Urothelium cell line (cell line): Measurements from ENCODE around the gene HDAC4.
"Not testable (repeated sequence)": the region's sequence is repeated elsewhere in the genome, so short reads cannot be mapped to it uniquely, and the experiment has no call there.

Source experiments
- DNase-seq: peaks from one replicate; pipeline ENCODE4 v3.0.0; 2011; ENCODE audit warnings: low spot score, mixed read lengths
- FAIRE-seq: peaks from 2 replicates; lab custom pipeline; 2011; peaks lifted over from hg19 to GRCh38; lab: Jason Lieb, UNC

HDAC4 gene

DNA sequence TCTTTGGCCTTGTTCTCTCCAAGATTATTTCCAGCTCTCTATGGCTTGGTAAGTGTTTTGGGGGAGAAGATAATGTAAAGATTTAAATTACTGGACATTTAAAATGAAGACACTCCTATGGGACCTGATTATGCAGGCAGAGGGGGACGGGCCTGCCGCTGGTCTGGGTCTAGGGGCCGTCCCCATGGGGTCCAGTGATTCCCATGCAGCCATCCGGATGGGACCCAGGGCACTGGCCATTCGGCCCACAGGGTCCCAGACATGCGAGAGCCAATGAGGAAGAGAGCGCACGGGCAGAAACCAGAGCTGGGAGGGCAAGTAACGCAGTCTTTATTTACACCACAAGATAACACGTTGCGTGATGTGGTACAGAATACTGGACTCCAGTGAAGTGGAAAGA, 353.0 kb downstream of the HDAC4 start:
- DNase-seq (no peak), FAIRE-seq (no peak)

GRCh38 chr2:239047420-239047819, 353.4 kb downstream of the HDAC4 start:
- no peak for FAIRE-seq
- no peak for DNase-seq

DNA sequence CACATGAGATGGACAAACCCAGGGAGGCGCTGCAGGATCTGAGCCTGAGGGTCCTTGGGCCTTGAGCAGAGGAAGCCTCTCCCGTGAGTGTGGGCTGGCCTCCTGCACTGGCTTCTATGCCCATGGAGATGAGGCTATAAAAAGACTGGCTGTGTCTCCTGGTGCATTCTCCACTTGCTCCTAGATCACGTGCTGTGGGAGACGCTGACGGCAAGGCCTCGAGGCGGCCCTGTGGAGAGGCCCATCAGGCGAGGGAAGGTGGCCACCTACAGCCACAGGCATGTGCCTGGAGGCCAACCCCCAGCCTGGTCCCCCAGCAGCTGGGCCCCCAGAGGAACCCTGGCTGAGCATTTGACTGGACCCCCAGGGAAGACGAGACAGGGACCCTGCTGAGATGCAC, 354.0 kb downstream of the HDAC4 start:
- DNase-seq (no peak), FAIRE-seq (no peak)

GRCh38 chr2:239044336-239044735, 356.5 kb downstream of the HDAC4 start:
- DNase-seq (no peak), FAIRE-seq (no peak)

- FAIRE-seq (no peak), DNase-seq (no peak)
These were observed 357.5 kb downstream of the HDAC4 start for GRCh38 chr2:239043326-239043725.

DNA sequence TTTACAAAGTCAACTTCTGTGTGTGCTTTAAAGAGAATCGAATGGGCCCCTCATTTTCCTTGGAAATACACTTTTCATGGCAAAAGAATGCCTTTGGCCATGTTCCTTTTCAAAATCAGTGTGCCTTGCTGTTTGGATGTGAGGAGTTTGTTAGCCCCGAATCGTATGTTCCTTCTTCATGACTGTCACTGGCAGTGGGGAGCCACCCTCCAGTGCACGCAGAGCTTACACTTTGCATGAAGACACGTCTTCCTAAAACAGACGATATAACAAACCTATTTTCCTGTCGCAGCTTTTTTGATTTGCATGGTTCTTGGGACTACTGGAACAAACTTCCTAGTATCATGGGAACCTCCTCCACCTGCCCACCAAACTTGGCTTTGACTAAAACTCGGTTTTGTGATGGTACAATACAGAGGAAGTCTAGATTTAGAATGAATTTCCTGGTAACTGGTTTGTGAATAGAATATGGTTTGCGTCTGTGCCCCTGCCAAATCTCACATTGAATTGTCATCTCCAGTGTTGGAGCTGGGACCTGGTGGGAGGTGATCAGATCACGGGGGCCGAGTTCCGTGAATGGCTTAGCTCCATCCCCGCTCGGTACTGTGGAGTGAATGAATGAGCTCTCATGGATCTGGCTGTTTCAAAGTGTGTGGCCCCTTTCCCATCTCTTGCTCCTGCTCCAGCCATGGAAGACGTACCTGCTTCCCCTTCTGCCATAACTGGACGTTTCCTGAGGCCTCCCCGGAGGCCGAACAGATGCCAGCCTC, 358.1 kb downstream of the HDAC4 start:
- DNase-seq (no peak), FAIRE-seq (no peak)

DNA sequence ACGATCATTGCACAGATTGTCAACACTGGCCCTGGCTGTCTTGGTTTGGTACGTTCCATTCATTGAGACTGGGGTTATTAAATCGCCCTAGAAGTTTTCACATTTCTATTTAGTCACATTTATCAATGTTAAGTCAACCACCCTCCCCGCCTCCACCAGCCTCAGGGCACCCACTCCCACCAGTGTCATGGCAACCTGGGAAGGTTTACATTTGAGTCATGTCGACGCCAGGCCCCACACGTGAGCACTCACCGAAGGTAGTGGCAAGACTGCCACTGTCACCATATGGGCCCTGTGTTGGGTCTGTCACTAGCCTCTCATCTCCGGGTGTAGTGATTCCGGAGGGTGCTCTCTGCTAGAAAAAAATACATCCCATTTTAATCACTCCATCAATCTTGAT, 358.8 kb downstream of the HDAC4 start:
- DNase-seq = no peak
- no peak for FAIRE-seq

DNA sequence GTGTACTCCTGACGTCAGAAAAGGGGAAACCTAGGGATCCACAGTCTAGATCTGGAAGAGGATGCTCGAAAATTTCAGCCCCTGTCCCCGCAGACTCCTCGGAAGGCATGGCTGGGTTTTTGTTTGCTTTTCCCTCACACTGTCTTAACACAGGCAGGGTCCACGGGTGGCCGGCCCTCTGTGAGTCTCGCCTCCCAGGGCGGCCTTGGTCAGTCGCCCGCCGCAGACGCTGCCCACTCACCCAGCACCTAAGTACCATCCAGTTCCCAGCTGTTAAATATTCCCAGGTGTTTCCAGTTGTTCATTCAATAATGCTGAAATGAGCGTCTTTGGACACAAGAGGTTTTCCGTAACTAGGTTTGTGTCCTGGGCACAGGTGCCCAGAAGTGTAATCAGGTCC, 359.8 kb downstream of the HDAC4 start:
- no peak for FAIRE-seq

GRCh38 chr2:239040152-239040761, 360.6 kb downstream of the HDAC4 start:
- DNase-seq (no peak), FAIRE-seq (no peak)

More for the DNA sequence above, 359.8 kb downstream of the HDAC4 start:
- DNase-seq = no peak

- no peak for FAIRE-seq
These were observed 361.4 kb downstream of the HDAC4 start for GRCh38 chr2:239039479-239039861.

DNA sequence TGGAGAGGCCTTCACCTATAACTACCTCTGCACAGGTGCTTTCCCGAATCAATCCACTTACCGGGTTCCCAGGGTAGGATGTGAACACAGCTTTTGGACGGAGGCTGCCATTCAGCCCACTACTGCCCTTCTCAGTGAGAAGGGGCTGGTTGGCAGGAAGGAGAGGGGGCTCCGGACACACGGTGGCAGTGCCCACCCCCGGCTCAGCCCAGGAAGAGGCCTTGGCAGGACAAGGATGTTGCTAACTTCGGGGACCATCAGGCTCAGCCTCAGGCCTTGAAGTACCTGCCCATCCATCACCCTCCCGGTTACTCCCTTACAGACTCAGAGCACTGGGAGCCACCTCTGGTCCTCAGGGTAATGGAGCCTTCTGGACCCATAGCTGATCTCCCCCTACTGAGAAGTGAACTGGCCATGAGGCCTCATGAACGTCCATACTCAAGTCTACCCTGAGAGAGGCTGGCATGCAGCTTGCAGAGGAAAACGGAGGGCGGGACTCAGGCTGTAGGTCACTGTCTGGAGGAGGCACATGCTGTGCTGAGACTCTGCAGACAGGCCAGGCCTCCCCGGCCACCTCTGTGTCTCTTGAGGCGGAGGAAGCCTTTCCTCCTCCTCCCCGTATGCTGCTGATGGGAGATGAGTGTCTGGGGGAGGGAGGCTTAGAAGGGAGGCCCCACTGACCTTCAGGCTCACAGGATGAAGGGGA, 361.9 kb downstream of the HDAC4 start:
- FAIRE-seq (no peak), DNase-seq (no peak)

More at GRCh38 chr2:239039479-239039861, 361.4 kb downstream of the HDAC4 start:
- DNase-seq = no peak

DNA sequence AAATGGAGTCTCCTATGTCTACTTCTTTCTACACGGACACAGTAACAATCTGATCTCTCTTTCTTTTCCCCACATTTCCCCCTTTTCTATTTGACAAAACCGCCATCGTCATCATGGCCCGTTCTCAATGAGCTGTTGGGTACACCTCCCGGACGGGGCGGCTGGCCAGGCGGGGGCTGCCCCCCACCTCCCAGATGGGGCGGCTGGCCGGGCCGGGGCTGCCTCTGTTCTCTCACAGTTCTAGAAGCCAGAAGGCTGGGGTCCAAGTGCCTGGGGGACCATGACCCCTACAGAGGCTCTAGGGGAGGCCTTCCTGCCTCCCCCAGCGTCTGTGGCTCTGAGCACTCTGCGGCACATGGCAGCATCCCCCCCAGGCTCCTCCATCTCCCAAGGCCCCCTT, 362.5 kb downstream of the HDAC4 start:
- FAIRE-seq, DNase-seq: not testable (repeated sequence)

GRCh38 chr2:239037559-239037910, 363.3 kb downstream of the HDAC4 start:
- FAIRE-seq (no peak), DNase-seq (no peak)

- DNase-seq (no peak), FAIRE-seq (no peak)
These were observed 363.8 kb downstream of the HDAC4 start for GRCh38 chr2:239036819-239037558.

DNA sequence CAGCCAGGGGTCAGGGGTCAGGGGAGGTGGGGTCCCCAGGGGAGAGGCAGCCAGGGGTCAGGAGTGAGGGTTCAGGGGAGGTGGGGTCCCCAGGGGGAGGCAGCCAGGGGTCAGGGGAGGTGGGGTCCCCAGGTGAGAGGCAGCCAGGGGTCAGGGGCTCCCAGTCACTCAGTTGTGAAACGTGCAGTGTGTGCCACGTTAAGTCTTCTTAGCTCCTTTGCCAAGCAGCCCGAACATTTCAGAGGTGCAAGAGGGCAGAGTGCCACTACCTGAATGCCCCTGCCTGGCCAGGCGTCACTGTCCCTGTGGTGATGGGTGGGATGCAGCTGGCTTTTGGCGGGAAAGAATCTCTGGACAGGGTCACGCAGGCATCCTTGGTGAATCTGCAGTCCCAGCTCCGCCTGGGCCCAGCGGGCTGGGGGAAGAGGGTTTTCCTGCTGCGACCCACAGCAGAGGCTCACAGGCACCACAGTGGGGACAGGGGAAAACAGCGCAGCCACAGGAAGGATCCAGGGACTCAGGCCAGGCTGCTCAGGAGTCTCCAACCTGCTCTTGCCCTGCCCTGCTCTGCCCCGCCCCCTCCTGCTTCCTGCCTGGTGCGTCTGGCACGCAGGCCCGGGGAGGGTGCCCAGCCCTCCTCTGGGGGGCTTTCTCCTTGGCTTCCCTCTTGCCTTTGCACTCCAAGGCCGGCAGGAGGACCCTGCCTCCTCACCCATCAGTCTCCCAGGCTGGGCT, 364.7 kb downstream of the HDAC4 start:
- no peak for DNase-seq
- FAIRE-seq = no peak

DNA sequence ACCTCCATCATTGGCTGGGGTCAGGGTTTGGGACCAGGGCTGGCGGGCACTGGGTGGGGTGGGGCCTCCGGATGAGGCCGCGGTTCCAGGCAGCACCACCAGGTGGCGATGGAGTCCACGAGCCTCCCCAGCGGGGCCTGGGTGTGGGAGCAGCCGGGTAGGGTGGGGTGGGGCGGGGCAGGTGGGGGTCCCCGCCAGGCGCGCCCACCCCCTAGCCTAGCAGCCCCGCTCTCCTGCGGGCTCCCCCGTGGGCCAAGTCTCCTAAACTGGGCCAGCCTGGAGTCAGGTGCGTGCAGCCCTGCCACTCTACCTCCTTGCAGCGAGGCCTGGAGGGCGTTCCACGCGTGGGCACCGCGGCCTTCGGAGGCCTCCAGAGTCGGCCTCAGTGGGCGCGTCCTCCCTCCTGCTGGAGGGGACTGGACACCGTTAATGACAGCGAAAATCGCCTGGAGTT, 365.4 kb downstream of the HDAC4 start:
- FAIRE-seq = no peak
- DNase-seq = peak; percentile 84

GRCh38 chr2:239034561-239035341, 366.1 kb downstream of the HDAC4 start:
- DNase-seq (no peak), FAIRE-seq (no peak)

GRCh38 chr2:239033801-239034560, 366.8 kb downstream of the HDAC4 start:
- DNase-seq (no peak), FAIRE-seq (no peak)

GRCh38 chr2:239029958-239030357, 370.9 kb downstream of the HDAC4 start:
- DNase-seq = no peak
- no peak for FAIRE-seq
